ENCODE measurements around the gene PROSER3.

DNA sequence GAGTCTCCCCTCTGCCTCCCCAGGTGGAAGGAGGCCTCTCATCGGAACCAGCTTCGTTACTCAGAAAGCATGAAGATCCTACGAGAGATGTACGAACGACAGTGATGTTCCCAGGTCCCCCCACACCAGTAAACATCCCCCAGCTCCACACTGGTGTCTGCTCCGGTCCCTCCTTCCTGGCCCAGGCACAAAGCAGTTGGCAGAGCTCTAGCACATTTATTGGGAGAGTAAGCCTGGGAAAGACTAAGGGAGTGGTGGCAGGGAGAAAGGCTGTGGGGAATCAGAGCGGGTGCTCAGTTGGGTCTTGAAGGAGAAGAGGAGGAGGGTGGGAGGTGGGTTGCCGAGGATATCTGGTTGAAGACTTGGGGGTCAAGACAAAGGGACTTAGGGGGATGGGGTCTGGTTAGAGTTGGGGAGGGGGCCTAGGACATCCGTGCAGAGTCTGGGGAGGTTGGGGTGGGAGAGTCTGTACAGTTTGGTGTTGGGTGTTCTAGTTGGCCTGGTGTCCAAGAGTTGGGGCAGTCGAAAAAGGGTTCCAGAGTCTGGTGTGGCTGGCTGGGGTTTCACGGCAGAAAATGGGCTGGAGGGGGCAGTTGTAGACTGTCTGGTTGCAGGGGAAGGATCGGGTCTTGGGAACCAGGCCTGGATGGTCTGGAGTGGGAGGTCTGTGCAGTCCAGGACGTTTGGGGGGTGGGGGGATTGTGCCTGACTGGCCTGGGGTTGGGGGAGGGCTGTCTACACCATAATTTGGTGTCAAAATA lies 3.4 kb upstream of the PROSER3 start:
- TF ChIP-seq EZH2phosphoT487 (IDR thresholded peaks at IDR 0.05; ENCODE audit: borderline replicate concordance, low read depth, low read length): no peak
- TF ChIP-seq, protein P1, sequence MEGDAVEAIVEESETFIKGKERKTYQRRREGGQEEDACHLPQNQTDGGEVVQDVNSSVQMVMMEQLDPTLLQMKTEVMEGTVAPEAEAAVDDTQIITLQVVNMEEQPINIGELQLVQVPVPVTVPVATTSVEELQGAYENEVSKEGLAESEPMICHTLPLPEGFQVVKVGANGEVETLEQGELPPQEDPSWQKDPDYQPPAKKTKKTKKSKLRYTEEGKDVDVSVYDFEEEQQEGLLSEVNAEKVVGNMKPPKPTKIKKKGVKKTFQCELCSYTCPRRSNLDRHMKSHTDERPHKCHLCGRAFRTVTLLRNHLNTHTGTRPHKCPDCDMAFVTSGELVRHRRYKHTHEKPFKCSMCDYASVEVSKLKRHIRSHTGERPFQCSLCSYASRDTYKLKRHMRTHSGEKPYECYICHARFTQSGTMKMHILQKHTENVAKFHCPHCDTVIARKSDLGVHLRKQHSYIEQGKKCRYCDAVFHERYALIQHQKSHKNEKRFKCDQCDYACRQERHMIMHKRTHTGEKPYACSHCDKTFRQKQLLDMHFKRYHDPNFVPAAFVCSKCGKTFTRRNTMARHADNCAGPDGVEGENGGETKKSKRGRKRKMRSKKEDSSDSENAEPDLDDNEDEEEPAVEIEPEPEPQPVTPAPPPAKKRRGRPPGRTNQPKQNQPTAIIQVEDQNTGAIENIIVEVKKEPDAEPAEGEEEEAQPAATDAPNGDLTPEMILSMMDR (conservative IDR thresholded peaks at IDR 0.05; ENCODE audit: low read length): no peak

Measured in OCI-LY7 (cell line).